NT2/D1 (cell line): Measurements from ENCODE around the gene KIAA0930.
"Not testable (repeated sequence)": the region's sequence is repeated elsewhere in the genome, so short reads cannot be mapped to it uniquely, and the experiment has no call there.

Experiments
- DNase-seq: peaks from one replicate; pipeline ENCODE4 v3.0.0-alpha.2; 2011; ENCODE audit warnings: low read depth, low spot score
- H3K27me3 ChIP-seq: 2 replicates; pipeline ENCODE4 v1.6.0; 2011; ENCODE audit warnings: mild to moderate bottlenecking; ENCODE audit not compliant: insufficient read length, insufficient read depth
- H3K36me3 ChIP-seq: 2 replicates; pipeline ENCODE4 v1.6.1; 2011; ENCODE audit warnings: mild to moderate bottlenecking, low read length, mixed read lengths; ENCODE audit not compliant: insufficient read depth, insufficient read length
- H3K4me1 ChIP-seq: 2 replicates; pipeline ENCODE4 v1.5.1; 2011; ENCODE audit not compliant: insufficient read depth, insufficient read length
- H3K4me3 ChIP-seq: 2 replicates; pipeline ENCODE4 v1.5.1; 2011; ENCODE audit warnings: low read depth; ENCODE audit not compliant: insufficient read length
- H3K9ac ChIP-seq: 2 replicates; pipeline ENCODE4 v1.6.0; 2011; ENCODE audit warnings: low read depth; ENCODE audit not compliant: insufficient read length
- H3K9me3 ChIP-seq: 2 replicates; pipeline ENCODE4 v1.5.1; 2011; ENCODE audit warnings: mild to moderate bottlenecking, low read length; ENCODE audit not compliant: insufficient read depth
- SUZ12 ChIP-seq: IDR thresholded peaks from 2 replicates; pipeline ENCODE4 v1.6.1; 2011; ENCODE audit not compliant: insufficient read length, insufficient read depth; ENCODE audit errors: extremely low read depth
- YY1 ChIP-seq: IDR thresholded peaks from 2 replicates; pipeline ENCODE4 v1.6.1; 2011; ENCODE audit not compliant: insufficient read length, insufficient read depth
- ZNF274 ChIP-seq: IDR thresholded peaks from 2 replicates; pipeline ENCODE4 v1.6.1; 2011; ENCODE audit warnings: mild to moderate bottlenecking, low read depth, low read length

The KIAA0930 gene

DNA sequence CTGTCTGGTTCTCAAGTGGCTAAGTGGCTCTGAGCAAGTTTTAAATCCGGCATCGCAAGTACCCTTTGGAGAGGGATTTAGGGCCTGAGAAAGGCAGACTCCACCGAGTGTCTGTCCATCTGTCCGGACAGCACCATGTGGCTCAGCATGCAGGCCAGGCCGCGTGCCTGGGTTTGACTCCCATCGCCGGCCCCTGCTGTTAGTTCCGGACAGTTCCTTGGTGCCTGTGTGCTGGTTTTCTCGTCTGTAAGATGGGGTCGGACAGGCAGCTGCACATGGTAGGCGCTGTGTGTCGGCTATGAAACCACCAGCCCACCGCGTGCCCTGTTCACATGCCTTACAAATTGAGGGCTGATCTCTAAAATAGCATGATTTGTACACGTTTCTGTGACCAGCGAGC lies 46.0 kb downstream of the KIAA0930 start:
- Histone ChIP-seq H3K9ac (no peak overlapping the region), H3K36me3 (peaks cover 54% of the 10 kb centered on the region), H3K4me1 (peaks cover 24% of the 10 kb centered on the region), H3K4me3 (no peak overlapping the region), H3K27me3 (no peaks in the 10 kb centered on the region), H3K9me3 (no peaks in the 10 kb centered on the region)
- TF ChIP-seq SUZ12 = no peak
- no peak for TF ChIP-seq ZNF274
- TF ChIP-seq YY1 = no peak
- DNase-seq = no peak

DNA sequence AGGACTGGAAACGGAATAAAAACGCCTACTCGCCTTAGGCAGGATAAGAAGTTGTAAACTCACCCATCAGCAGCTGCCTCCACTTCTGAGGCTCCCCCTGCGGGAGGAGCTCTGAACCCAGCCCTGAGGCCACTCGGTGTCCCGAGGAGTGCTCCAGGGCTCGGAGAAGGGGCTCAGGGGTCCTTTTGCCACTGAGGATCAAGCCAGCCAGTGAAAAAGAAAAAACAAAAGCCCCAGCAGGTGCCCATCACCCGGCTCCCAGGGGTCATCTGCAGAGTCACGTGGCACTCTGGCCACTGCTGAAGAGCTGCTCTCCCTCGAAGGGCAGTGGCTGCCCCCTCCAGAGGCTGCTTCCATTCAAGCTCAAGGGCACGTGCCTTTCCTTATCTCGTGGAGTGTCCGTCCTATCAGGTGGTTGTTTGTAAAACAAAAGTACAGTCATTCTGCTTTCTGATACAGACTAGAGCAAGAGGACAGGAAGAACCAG lies 48.0 kb downstream of the KIAA0930 start:
- no peak for DNase-seq
- Histone ChIP-seq H3K36me3 (peaks cover 37% of the 10 kb centered on the region), H3K4me1 (peaks cover 7% of the 10 kb centered on the region), H3K9me3 (no peaks in the 10 kb centered on the region), H3K4me3 (no peak overlapping the region), H3K9ac (no peak overlapping the region), H3K27me3 (no peaks in the 10 kb centered on the region)
- TF ChIP-seq SUZ12 (no peak), YY1 (no peak), ZNF274 (no peak)

DNA sequence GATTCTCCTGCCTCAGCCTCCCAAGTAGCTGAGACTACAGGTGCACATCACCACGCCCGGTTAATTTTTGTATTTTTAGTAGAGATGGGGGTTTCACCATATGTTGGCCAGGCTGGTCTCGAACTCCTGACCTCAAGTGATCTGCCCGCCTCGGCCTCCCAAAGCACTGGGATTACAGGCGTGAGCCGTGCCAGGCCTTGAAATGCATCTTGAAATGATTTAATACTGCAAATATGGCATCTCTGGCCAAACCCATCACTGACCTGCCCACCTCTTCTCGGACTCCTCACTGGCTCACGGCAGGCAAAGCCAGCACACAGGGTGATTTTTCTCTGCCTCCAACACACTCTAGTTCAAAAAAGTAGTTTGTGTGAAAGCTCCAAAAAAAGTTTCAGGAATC lies 48.9 kb downstream of the KIAA0930 start:
- not testable (repeated sequence) for H3K4me3 ChIP-seq, H3K9ac ChIP-seq, H3K9me3 ChIP-seq, H3K4me1 ChIP-seq, H3K27me3 ChIP-seq, DNase-seq
- H3K36me3 ChIP-seq = peaks cover 27% of the 10 kb centered on the region

DNA sequence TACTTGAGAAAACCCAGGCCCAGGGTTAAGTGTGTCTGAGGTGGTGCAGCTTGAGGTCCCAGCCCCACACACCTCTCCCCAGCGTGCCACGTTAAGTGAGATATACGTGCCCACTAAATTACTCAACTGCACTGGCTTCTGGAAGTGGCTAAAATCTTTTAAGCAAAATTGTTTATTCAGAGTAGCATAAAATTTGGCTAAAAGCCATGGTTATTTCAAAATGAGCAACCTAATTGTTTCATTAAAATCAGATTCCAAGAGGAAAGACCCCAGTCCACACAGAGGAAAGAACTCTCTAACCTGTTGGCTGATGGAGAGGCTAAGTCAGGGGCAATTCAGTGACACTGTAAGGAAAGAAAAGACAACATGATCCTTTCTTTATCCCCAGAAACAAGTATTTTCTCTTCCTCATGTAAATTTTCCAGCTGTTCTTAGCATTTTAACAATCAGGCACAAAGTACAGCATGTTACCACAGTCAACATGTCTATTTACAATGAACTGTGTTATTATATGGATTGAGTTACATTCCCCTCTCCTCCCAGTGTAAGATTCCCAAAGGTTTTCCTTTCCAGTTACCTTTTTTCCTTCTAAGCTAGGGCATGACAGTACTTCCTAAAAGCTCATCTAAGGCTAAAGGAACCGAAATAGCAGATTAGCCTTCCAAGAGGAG lies 50.4 kb downstream of the KIAA0930 start:
- no peak for TF ChIP-seq ZNF274
- TF ChIP-seq SUZ12 = no peak
- no peak for TF ChIP-seq YY1
- H3K27me3 ChIP-seq = no peaks in the 10 kb centered on the region
- H3K9ac ChIP-seq = no peak overlapping the region
- no peaks in the 10 kb centered on the region for H3K9me3 ChIP-seq
- no peaks in the 10 kb centered on the region for H3K4me1 ChIP-seq
- peaks cover 24% of the 10 kb centered on the region for H3K36me3 ChIP-seq
- DNase-seq = no peak
- no peak overlapping the region for H3K4me3 ChIP-seq

DNA sequence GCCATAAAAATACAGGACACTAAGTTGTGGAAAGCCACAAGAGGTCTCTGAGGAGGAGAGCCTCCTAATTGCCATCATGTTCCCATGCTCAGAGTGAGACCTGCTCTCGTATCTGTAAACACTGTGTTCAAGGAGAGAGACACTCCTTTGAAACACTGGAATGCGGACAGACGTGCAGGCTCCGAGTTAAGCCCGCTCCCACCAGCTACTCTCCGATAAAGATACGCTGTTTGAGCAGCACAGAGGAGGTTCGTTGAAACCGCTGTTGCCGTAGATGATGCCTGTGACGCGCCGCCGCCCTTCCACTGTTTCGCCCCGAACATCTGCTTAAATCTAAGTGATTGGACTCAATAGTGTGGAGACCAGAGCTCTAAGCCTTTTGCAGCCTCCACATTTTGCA lies 51.9 kb downstream of the KIAA0930 start:
- no peak for TF ChIP-seq SUZ12
- TF ChIP-seq ZNF274 = no peak
- TF ChIP-seq YY1 = no peak
- Histone ChIP-seq H3K36me3 (peaks cover 24% of the 10 kb centered on the region), H3K9ac (no peak overlapping the region), H3K27me3 (no peaks in the 10 kb centered on the region), H3K9me3 (no peaks in the 10 kb centered on the region), H3K4me1 (no peaks in the 10 kb centered on the region), H3K4me3 (no peak overlapping the region)
- DNase-seq = no peak

DNA sequence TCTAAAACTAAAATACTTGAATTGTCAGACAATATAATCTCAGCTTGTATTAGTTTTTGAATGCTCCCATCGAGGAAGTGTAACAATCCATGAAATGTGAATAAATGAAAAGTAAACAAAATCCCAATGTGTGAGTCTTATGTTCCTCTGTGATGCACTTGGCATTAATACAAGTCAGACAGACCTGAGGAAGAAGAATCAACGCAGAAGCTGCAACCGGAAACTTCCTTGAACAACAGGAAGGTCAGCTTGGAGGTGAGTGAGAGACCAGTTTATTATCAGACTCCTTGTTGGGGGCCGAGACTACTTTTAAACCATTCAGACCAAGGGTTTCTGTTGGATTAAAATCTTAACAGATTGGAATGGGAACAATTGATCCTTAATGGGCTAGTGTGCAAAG lies 52.8 kb downstream of the KIAA0930 start:
- Histone ChIP-seq H3K4me3 (no peak overlapping the region), H3K36me3 (peaks cover 30% of the 10 kb centered on the region), H3K9me3 (no peaks in the 10 kb centered on the region), H3K27me3 (no peaks in the 10 kb centered on the region), H3K9ac (no peak overlapping the region), H3K4me1 (no peaks in the 10 kb centered on the region)
- TF ChIP-seq ZNF274 = no peak
- TF ChIP-seq SUZ12 = no peak
- no peak for TF ChIP-seq YY1
- DNase-seq = no peak

DNA sequence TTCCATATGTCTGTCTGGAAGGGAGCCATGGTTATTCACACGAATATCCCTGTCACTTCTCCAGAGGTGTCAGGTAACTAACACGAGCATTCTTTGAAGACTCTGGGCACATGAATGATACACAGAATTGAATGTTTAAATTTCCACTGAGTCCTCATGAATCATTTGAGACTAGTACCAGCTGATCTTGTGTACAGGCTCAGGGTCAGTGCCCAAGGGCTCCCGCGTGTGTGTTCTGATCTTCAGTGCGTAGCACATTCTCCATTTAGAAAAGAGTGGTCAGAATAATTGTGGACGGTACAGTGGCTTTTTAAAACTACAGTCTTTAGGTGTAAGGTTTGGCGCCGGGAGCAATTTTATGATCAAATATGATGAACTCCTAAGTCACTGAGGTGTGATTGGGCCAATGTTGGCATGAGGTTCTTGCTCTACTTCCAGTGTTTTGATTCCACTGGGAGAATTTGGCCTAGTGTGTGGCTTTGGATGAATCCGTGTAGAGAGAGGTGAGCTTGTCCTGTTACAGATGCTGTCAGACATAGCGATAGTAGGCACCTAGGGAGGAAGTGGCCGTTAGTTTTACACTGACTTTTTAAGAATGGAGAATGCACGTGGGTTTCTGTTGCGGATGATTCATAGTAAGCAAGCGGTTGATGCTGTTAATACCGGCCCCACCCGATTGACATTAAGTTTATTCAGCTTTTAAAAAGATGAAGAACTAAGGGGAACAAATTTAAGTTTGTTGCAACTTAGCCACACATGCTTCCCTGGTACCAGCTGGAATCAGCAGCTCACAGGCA lies 54.8 kb downstream of the KIAA0930 start:
- Histone ChIP-seq H3K9me3 (no peaks in the 10 kb centered on the region), H3K9ac (no peak overlapping the region), H3K4me3 (no peak overlapping the region), H3K27me3 (no peaks in the 10 kb centered on the region), H3K4me1 (no peaks in the 10 kb centered on the region), H3K36me3 (peaks cover 40% of the 10 kb centered on the region)
- TF ChIP-seq YY1 = no peak
- TF ChIP-seq SUZ12 = no peak
- TF ChIP-seq ZNF274 = no peak
- no peak for DNase-seq
